Lower leg skin (tissue), 4 donors: Measurements from ENCODE around the gene BANF2. TPM values are rescaled to one million over a fixed set of nuclear protein-coding genes. Genes with fewer than 3 reads are reported as not detected.

Experiments
- DNase-seq, 2 donors: peaks; one replicate each; pipeline ENCODE4 v3.0.0-alpha.2; 2019; ENCODE audit warnings: low spot score in 2 of 2
- H3K4me3 ChIP-seq: fragments of 200-600 bp; sonication (generic); 2 replicates; pipeline ENCODE4 v1.5.1; 2017; ENCODE audit warnings: mild to moderate bottlenecking, low read depth; ENCODE audit not compliant: poor library complexity, severe bottlenecking
- CTCF ChIP-seq, 3 donors: fragments of 450-650 bp; IDR thresholded peaks; one replicate each; pipeline ENCODE4 v1.5.1; 2016; ENCODE audit warnings: antibody characterized with exemption in 3 of 3, mild to moderate bottlenecking in 3 of 3, moderate library complexity in 2 of 3
- POLR2A ChIP-seq, 2 donors: fragments of 450-650 bp; IDR thresholded peaks; one replicate each; pipeline ENCODE4 v1.6.1; 2016 to 2017; ENCODE audit warnings: antibody characterized with exemption in 2 of 2, mild to moderate bottlenecking in 1 of 2, moderate library complexity in 1 of 2
- WGBS, 2 donors: methylation state at CpG; one replicate each; pipeline ENCODE4 v1.1.5; 2018; 5-methylcytosine and 5-hydroxymethylcytosine counted together
- intact Hi-C: fragments of 100-400 bp; cut with DNase I; formaldehyde crosslinking; loops from one replicate; pipeline ENCODE4 v1.15.0; 2023; ENCODE audit warnings: low total_unique reads
- total RNA-seq, 4 donors: library from RNA; depleted of rRNA; stranded (reverse); fragments of >200 nt; gene quantifications; one replicate each; pipeline ENCODE4 v1.1.0, GENCODE V29; 2016

Gene BANF2
- total RNA-seq, 4 donors from 2014 or later, result not detected

- TF ChIP-seq POLR2A (IDR thresholded peaks at IDR 0.05), result no peak
- no peak for TF ChIP-seq CTCF (IDR thresholded peaks at IDR 0.05)
- peak in 1 of 2 donors; percentile 76 for DNase-seq
- WGBS, 2 donors, result 59 to 70% methylated on average over 10 of the region's 10 CpGs
- no peak overlapping the region for H3K4me3 ChIP-seq
- intact Hi-C loops, result no loop called here
These were observed 37.3 kb upstream of the BANF2 start for GRCh38 chr20:17662333-17663039.

- intact Hi-C loops, result no loop called here
- DNase-seq, result no peak
- WGBS, 2 donors, result 82 to 87% methylated on average over 13 of the region's 13 CpGs
- TF ChIP-seq POLR2A (IDR thresholded peaks at IDR 0.05), result no peak
- TF ChIP-seq CTCF (IDR thresholded peaks at IDR 0.05), result no peak
- H3K4me3 ChIP-seq, result no peak overlapping the region
These were observed 36.7 kb upstream of the BANF2 start for GRCh38 chr20:17663040-17663399.

- no peak overlapping the region for H3K4me3 ChIP-seq
- no peak for TF ChIP-seq CTCF (IDR thresholded peaks at IDR 0.05)
- WGBS, 2 donors, result 69 to 82% methylated on average over 5 of the region's 5 CpGs
- intact Hi-C loops, result no loop called here
- no peak for DNase-seq
These were observed 36.3 kb upstream of the BANF2 start for GRCh38 chr20:17663486-17663885.

GRCh38 chr20:17664025-17664633 is 35.6 kb upstream of the BANF2 start:
- no peak overlapping the region for H3K4me3 ChIP-seq
- TF ChIP-seq CTCF (IDR thresholded peaks at IDR 0.05), result no peak
- TF ChIP-seq POLR2A (IDR thresholded peaks at IDR 0.05), result no peak
- intact Hi-C loops, result no loop called here
- WGBS, 2 donors, result 77 to 82% methylated on average over 11 of the region's 11 CpGs
- DNase-seq, result no peak

GRCh38 chr20:17665756-17666155 is 34.0 kb upstream of the BANF2 start:
- TF ChIP-seq POLR2A (IDR thresholded peaks at IDR 0.05) (no peak), CTCF (IDR thresholded peaks at IDR 0.05) (no peak)
- DNase-seq, result peak in 1 of 2 donors; percentile 18
- no peak overlapping the region for H3K4me3 ChIP-seq
- 80 to 88% methylated on average over 2 of the region's 2 CpGs for whole genome bisulfite sequencing, 2 donors
- intact Hi-C loops, result no loop called here
